LNCAP (cell line): ENCODE results near the gene STAP2.

Source experiments
- TF ChIP-seq, protein P1 (sequence below): fragments of 450-650 bp; IDR thresholded peaks from 2 replicates; pipeline ENCODE4 v1.5.1; 2017; ENCODE audit warnings: mild to moderate bottlenecking

STAP2 gene

DNA sequence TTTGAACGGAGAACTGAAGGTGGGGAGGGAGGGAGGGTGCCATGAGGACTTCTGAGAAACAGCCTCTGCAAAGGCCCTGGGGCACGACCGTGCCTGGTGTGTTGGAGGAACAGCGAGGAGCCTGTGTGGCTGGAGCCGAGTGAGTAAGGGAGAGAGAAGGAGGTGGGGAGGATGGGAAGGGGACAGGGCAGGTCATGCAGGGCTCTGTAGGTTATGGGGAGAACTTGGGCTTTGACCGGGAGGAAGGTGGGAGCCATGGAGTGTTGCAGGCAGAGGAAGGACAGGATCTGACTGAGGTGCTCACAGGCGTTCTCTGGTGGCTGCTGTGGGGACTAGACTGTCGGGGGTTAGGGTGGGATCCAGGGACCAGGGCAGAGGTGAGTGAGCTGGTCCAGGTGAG, 11.5 kb upstream of the STAP2 start:
- TF ChIP-seq, protein P1, sequence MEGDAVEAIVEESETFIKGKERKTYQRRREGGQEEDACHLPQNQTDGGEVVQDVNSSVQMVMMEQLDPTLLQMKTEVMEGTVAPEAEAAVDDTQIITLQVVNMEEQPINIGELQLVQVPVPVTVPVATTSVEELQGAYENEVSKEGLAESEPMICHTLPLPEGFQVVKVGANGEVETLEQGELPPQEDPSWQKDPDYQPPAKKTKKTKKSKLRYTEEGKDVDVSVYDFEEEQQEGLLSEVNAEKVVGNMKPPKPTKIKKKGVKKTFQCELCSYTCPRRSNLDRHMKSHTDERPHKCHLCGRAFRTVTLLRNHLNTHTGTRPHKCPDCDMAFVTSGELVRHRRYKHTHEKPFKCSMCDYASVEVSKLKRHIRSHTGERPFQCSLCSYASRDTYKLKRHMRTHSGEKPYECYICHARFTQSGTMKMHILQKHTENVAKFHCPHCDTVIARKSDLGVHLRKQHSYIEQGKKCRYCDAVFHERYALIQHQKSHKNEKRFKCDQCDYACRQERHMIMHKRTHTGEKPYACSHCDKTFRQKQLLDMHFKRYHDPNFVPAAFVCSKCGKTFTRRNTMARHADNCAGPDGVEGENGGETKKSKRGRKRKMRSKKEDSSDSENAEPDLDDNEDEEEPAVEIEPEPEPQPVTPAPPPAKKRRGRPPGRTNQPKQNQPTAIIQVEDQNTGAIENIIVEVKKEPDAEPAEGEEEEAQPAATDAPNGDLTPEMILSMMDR = no peak

DNA sequence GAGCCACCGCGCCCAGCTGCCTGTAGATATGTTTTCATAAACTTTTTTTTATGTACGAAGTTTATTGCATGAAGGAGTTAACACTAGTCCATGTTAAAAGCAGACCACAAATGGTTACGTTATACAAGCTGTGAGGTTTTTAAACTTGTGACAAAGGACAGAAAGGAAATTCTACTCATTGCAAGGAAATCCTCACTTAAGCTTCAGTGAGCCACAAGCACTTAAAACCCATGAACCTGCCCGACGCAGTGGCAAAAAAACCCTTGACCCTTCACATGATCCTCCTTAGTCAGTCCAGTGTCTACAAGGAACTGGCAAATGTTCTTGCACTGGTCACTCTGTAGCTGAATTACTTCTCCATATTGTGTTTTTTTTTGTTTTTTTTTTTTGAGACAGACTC, 8.9 kb upstream of the STAP2 start:
- TF ChIP-seq, protein P1 = no peak

DNA sequence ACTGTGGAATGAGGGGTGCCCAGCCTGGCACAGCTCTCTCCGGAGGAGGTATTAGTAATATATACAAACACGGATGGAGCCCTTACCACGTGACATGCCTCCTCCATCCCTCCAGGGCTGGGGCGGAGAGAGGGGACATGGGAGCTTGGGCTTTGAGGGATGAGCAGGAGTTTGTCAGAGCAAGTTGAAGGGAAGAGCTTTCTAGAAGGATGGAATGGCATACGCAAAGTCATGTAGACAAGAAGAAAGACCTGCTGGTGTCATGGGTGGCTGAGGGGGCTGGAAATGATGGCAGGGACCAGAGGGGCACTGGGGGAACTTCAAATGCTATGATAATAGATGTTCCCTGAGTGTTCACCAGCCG, 7.4 kb upstream of the STAP2 start:
- TF ChIP-seq, protein P1 = no peak

DNA sequence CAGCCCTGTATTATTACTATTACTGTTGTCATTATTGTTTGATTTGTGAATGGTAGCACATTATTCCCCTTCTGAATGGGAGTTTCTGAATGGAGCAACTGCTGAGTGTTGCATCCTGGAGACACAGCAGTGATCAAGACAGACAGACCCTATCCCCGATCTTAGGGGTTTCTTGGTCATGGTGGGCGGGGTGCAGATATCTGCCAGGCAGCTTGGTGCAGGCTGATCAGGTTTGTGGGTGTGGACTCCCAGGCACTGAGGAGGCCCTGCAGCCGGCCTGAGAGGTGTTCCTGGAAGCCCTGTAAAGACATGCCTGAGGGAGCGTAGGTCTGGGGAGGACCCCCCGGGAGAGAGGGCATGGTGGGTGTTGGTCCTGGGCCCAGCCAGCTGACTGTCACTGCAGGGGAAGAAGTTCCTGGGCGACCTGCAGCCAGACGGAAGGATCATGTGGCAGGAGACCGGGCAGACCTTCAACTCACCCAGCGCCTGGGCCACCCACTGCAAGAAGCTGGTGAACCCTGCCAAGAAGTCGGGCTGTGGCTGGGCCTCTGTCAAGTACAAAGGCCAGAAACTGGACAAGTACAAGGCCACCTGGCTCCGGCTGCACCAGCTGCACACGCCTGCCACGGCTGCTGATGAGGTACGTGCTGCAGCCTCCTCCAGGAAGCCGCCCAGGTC, 6.9 kb upstream of the STAP2 start:
- TF ChIP-seq, protein P1 = no peak

DNA sequence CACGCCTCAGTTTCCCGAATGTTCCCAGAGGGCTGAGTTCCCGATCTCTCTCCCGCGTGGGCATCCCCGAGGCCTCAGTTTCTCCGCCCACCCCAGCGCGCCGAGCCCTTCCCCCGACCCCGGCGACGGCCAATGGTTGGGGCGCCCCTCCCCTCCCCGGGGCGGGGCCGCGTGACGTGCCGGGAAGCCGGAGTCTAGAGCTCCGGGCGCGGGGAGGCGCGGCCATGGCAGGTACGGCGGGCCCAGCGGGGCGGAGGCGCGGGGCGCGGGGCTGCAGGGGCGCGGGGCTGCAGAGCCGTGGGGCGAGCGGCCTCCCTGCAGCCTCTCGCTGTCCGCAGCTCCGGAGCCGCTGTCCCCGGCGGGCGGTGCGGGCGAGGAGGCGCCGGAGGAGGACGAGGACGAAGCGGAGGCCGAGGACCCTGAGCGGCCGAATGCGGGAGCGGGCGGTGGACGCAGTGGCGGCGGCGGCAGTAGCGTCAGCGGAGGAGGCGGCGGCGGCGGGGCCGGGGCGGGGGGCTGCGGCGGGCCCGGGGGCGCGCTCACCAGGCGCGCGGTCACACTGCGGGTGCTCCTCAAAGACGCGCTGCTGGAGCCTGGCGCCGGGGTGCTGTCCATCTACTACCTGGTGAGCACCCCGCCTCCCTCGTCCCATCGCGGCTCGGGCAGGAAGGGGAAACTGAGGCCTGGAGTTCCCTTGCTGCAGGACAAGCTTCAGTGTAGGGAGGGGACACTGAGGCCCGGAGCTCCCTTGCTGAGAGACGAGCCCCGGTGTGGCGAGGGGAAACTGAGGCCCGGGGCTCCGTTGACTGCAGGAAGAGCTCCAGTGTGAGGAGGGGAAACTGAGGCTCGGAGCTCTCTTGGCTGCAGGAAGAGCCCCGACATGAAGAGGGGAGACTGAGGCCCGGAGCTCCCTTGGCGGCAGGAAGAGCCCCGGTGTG, 5.0 kb upstream of the STAP2 start, which contains the start of gene MPND:
Gene MPND (plus strand): TSS at position 193 of the 938 bp plus-strand sequence. CDS start 32 bp downstream, at position 225.
- TF ChIP-seq, protein P1 = no peak

DNA sequence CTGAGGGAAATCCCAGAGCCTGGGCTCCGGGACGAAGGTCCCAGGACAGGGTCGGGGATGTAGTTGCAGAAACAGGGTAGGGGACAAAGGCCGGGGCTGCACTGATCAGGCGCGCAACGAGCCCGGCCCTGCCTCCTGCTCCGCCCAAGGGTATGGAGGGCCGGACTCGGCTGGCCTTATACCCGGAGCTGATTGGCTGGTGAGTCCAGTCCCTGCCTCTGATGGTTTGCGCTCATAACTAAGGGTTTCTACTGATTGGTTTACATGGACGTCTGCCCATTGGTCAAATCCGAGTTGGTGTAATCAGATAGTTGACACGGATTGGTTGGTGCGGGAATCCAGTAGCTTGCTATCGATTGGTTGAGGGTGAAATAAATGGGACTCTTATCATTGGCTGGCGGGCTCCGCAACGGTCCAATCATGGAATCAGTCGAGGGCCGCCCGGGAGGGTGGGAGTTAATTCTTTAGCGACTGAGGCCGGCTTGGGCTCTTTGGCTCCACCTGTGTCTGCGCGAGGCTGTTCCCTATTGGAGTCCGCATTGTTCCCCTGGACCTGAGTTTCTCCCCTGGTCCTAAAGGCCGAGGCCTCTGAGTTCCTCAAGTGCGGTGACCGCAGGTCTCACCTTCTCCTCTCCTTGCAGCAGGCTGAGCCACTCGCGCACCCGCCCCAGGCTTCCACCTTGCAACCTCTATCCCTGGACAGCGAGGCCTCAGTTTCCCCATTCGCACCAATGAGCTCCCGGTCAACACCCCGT, 4.2 kb upstream of the STAP2 start:
- TF ChIP-seq, protein P1 = no peak; the same call in 1 of the 2 replicates

DNA sequence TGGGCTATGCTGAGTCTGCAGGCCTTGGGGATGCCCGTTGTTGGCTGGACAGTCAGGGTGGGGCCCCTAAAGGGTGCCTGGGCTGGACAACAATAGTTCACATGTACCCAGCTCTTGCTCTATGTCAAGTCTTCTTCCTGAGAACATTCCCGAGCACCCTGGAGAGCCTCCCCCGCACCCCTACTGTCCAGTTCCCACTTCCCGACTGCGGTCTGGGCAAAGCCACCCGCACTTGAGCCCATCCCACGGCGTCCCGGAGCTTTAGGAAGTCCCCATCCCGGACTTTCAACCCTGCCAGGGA, 3.6 kb upstream of the STAP2 start:
- TF ChIP-seq, protein P1 = no peak
